ENCODE data around the gene POLR2E.

DNA sequence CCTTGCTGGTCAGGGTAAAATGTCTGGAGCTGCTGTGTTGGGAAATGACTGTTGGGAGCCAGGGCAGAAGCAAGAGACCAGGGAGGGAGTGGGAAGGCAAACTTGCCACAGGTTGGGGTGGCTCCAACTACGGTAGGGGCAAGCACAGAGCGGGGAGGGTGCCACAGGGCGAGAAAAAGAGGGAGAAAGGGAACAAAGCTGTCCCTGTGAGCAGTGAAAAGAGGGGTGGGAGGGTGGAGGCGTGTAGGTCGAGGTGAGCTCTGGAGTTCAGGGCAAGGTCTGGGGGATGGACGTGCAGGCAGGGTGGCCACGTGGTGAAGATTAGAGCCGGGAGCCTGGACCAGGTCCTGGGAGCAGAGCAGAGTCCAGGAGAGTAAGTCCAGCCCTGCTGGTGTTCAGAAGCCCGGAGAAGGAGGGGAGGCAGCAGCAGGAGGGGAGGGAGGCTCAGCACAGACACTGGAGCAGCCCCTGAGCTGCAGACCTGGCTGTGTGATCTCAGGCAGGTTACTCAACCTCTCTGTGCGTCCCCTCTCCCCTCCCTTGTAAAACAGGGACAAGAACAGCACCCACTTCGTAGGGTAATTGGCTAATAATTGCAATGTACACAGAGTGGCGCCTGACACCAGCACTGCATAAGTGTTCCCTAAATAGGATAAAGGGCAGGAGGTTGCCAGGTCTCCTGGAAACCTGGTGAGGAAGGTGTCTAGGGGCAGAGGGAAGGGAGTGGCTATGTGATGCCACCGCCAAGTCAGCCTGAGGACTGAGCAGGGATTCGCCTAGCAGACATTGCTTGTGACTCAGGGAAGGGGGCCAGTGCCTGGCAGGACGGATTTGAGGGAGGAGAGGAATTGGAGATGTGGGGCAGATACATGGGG is 3.2 kb upstream of the POLR2E start:
- TF ChIP-seq, protein P1, sequence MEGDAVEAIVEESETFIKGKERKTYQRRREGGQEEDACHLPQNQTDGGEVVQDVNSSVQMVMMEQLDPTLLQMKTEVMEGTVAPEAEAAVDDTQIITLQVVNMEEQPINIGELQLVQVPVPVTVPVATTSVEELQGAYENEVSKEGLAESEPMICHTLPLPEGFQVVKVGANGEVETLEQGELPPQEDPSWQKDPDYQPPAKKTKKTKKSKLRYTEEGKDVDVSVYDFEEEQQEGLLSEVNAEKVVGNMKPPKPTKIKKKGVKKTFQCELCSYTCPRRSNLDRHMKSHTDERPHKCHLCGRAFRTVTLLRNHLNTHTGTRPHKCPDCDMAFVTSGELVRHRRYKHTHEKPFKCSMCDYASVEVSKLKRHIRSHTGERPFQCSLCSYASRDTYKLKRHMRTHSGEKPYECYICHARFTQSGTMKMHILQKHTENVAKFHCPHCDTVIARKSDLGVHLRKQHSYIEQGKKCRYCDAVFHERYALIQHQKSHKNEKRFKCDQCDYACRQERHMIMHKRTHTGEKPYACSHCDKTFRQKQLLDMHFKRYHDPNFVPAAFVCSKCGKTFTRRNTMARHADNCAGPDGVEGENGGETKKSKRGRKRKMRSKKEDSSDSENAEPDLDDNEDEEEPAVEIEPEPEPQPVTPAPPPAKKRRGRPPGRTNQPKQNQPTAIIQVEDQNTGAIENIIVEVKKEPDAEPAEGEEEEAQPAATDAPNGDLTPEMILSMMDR (IDR thresholded peaks at IDR 0.05; ENCODE audit: insufficient read depth, low read length) = no peak
- no peak for TF ChIP-seq POLR2AphosphoS5 (IDR thresholded peaks at IDR 0.05; ENCODE audit: low read depth)
- no peak for TF ChIP-seq SPI1 (IDR thresholded peaks at IDR 0.05; ENCODE audit: borderline replicate concordance, low read depth)
- TF ChIP-seq, protein P2, sequence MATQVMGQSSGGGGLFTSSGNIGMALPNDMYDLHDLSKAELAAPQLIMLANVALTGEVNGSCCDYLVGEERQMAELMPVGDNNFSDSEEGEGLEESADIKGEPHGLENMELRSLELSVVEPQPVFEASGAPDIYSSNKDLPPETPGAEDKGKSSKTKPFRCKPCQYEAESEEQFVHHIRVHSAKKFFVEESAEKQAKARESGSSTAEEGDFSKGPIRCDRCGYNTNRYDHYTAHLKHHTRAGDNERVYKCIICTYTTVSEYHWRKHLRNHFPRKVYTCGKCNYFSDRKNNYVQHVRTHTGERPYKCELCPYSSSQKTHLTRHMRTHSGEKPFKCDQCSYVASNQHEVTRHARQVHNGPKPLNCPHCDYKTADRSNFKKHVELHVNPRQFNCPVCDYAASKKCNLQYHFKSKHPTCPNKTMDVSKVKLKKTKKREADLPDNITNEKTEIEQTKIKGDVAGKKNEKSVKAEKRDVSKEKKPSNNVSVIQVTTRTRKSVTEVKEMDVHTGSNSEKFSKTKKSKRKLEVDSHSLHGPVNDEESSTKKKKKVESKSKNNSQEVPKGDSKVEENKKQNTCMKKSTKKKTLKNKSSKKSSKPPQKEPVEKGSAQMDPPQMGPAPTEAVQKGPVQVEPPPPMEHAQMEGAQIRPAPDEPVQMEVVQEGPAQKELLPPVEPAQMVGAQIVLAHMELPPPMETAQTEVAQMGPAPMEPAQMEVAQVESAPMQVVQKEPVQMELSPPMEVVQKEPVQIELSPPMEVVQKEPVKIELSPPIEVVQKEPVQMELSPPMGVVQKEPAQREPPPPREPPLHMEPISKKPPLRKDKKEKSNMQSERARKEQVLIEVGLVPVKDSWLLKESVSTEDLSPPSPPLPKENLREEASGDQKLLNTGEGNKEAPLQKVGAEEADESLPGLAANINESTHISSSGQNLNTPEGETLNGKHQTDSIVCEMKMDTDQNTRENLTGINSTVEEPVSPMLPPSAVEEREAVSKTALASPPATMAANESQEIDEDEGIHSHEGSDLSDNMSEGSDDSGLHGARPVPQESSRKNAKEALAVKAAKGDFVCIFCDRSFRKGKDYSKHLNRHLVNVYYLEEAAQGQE (IDR thresholded peaks at IDR 0.05; ENCODE audit: insufficient replicate concordance, low read depth) = no peak
- no peak for TF ChIP-seq GABPA (IDR thresholded peaks at IDR 0.05; ENCODE audit: low read depth)
